Inflammatory macrophage (primary cell): ENCODE measurements around the gene DUSP3.

Experiments
- DNase-seq, 2 donors: peaks; one replicate each; pipeline ENCODE4 v3.0.0-alpha.2; 2020 to 2022

Gene DUSP3

DNA sequence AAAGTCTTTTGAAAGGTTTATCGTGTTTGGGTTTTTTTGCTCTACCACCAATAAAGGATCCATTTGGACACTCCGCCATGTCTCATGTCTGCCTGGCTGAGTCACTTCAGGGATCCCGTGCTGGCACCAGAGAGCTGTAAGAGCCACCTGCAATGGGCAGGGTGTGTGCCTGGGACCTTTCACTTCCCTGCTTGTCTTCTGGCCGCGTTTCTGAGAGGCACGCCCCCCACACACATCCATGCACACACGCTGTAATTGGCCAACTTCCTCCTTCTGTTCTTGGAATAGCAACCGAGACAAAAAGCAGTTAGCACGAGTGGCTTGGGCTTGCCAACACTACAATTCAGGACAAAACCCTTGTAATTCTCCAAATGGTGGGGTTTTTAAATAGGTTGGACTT, 10.4 kb downstream of the DUSP3 start:
- DNase-seq = peak; percentile 93 to 94

DNA sequence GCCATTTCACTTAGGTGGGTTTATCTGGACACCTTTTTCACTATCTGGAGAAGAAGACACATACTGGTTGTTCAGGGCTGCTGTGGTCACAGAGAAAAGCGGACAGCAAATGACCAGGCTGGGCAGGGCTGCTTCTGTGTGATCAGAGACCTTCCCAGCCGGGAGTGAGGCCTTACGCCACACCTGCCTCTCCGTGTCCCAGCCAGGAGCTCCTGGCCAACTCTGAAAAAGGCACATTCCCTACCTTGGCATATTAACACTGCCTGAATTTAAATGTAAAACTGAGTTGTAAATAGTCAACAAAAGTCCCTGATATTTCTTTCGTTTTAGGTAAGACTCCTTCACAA, 11.1 kb downstream of the DUSP3 start:
- DNase-seq = no peak

DNA sequence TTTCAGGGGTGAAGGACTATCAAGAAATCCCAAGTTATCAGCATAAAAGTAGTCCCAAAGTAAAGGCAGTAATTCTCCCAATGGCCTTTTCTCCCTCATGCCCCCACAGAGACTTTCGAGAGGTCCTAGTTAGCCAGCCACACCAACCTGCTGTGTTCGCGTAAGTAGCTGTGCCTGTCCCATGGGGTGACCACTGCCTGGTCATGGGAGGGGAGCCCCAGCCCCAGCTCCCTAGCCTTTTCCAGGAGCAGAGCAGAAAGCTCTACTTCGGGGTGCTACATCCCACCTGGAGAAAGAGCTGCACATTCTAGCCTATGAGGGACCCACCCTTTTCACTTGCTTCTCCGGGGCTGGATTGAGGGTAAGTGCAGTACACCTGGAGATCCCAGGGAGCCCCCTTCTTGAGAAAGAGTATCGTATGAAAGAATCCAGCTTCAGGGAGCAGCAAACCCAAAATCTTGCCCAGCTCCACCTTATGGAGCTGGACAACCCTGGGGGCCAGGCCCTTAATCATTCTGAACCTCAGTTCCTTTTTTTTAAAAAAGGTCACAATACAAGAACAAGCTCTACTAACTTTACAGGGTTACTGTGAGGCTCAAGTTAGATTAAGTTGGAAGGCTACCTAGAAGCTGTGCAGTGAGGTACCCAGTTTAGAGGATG, 11.6 kb downstream of the DUSP3 start:
- DNase-seq = no peak

DNA sequence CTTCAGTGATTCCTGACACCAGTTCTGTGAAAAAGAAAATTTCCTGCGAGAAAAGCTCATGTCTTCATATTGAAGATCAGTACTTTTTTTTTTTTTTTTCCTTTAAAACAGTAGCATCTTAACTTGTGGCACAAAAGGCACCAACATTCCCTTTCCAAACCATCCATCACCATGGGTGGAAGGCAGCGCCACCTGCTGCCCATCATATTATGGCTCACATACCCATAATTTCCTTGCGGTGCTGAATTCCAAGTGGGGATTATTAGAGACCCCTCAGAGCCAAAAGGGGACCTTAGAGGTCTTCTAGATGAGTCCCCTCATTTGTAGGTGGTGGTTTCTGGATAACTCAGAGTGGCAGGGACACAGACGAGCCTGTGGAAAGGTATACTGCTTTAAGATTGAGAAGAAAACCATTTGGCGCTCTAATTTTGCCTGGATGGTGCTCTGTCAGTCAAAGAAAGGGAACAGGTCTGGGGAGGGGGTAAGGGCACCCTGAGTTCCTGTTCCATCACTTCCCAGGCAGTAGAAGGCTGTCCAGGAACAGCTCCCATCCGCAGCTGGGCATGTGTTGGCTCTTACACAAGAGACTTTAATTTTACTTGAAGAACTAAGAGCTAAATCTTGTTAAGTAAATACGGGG, 12.2 kb downstream of the DUSP3 start:
- peak; percentile 48 to 53 for DNase-seq

DNA sequence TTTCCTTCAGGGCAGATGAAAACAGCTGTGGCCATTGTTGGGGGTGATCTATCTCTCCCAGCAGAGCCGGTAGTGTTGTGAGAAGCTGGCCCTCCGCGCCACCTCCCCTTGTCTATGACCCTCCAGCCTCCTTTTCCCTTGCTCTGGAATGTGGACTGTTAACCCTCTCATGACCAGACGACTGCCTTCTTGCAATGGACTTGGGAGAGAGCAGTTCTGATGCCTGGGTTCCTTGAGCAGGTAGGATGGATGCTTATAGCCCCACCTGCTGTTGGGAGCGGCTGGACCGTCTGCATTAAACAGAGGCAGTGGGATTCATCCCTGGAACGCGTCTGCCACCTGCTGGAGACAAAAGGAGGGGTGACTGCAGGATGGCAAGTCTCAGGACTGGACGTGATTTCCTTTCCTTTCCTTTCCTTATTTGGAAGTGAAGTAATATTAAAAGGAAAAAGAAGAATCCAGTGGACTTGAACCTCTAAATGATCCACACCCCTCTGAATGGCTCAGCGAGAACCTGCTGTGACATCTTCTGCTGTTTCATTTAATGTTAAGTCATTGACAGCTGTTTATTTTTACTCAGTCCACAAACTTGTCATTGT, 18.4 kb downstream of the DUSP3 start:
- peak; percentile 88 to 91 for DNase-seq

DNA sequence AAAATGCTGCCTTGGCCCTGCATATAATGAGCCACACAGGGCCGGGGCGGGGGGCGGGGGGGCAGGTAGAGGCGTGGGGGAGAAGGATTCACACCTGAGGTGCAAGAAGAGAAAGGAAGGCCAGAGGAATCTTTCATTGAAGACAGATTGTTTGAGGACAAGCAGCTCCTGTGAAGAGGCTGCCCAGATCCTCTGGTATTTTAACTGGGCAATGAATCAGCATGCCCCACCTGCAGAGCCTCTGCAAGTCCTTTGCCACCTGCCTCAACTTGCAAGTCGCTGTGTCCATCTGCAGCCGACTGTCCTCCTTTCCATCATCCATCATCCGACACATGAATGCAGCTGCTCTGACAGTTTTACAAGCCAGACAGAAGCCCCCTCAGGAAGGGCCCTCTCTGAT, 18.9 kb downstream of the DUSP3 start:
- DNase-seq = no peak

DNA sequence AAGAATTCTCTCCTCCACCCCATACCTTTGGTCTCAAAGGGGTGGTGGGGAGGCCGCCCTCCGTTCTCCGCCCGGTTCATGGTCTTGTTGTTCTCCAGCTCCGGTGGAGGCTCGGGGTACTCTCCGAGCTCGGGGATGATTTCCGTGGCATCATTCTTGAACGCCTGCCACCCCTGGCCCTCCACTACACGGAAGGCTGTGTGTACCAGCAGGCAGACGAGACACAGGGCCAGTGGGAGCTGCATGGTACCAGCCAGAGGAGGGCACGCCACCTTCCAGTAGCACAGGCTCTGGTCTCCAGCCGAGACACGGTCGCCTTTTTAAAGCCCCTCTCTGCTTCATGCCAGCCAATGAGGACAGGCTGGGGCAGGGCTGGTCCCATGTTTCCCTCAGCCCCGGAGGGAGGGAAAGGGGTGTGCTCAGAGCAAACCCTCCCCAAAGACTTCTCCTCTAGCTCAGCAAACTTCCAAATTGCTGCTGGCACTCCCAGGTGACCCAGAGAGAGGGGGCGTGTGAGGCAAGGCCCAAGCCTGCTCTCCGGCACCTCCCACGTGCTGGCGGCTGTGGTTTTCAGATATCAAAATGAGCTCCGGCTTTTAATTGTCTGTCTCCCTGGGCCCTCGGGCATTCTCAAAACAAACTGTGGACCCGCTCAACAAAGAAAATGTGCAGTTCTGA, 20.1 kb downstream of the DUSP3 start, which contains the start of gene SOST:
TSS of gene SOST (minus strand) at position 295 of the 678 bp plus-strand sequence. CDS start at position 245, 50 bp downstream.
- DNase-seq = no peak

DNA sequence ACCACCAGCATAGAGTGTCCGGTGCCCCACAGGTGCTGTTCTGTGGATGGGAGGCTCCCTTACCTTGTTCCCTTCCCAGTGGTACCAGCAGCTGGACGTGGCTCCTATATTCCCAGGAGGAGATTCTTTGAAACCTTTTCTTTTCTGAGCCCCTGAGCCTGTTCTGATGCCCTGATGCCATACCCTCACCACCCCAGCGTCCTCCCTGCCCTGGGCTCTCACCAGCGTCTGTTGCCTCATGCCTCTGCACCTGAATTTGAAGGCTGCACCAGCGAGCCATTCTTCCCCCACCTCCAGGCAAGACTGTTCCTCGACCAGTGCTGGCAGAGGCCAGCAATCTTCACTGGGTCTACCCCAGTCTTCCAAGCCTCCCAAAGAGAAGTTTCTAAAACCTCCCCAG, 20.7 kb downstream of the DUSP3 start:
- no peak for DNase-seq

DNA sequence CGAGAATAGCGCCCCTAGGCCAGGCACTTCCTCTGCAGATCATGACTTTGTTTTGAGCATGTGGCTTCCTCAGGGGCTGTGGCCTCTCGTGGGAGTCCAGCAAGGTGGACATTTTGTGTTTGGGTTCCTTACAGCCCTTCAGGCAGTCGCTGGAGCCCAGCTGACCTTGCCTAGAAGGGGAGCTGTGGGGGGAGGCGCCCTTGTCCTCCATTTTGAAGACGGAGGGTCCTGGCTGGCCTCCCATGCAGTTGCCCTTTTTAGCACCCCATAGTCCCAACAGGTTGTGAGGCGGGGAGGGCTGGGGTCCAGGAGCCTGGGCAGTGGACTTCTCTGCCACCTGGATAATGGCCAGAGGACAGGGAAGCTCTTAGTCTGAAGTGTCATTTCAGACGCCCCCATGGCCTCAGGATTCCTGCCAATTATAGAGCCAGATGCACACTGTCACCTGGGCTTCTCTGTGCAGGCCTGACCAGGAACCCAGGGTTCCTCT, 21.6 kb downstream of the DUSP3 start:
- no peak for DNase-seq

DNA sequence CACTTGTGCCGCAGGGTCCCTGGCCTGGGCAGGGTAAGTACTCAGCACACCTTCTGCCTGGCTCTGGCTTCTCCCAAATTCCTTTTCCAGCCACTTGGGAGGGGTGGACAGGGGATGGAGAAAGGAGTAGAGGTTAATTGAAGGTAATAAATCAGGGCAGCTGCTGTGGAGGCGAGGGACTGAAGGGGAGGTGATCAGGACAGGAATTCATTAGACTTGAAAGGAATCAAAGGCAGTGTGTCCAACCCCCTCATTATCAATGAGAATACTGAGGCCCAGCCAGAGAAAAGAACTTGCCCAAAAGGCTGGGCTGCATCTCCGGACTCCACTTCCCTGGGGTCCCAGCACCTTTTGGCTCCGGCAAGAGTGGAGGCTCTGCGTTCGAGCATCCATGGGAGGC, 22.6 kb downstream of the DUSP3 start:
- DNase-seq = no peak

DNA sequence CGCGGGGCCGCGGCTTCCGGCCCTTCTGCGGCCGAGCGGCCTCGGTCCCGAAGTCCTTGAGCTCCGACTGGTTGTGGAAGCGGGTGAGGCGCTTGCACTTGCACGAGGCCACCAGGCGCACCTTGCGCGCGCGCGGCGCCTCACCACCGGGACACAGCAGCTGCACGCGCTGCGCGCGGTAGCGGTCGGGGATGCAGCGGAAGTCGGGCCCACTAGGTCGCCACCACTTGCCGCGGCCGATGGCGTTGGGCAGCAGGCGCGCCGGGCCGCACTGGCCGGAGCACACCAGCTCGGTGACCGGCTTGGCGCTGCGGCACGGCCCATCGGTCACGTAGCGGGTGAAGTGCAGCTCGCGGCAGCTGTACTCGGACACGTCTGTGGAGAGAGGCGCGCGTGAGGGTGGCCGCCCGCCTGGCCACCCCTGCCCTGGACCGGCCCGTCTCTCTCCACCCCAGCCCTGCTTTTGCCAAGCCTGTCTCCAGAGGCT, 23.3 kb downstream of the DUSP3 start:
- DNase-seq = no peak

DNA sequence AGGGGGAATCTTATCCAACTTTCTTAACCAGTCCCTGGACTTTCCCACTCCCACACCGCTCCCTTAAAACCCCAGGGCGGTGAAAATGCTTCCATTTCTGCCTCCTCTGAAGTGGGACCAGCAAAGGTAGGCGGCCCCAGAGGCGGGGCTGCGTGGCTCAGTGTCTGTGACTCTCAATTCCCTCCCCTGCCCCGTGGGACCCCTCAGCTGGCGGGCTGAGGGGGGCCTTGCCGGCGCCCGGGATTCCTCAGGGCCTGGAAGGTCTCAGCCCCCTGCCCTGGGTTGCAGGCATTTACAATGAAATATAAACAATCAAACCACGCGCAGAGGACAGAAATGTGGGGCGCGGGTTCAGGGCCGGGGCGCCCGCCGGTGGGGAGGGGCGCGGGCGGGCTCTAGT, 23.8 kb downstream of the DUSP3 start:
- DNase-seq = no peak

DNA sequence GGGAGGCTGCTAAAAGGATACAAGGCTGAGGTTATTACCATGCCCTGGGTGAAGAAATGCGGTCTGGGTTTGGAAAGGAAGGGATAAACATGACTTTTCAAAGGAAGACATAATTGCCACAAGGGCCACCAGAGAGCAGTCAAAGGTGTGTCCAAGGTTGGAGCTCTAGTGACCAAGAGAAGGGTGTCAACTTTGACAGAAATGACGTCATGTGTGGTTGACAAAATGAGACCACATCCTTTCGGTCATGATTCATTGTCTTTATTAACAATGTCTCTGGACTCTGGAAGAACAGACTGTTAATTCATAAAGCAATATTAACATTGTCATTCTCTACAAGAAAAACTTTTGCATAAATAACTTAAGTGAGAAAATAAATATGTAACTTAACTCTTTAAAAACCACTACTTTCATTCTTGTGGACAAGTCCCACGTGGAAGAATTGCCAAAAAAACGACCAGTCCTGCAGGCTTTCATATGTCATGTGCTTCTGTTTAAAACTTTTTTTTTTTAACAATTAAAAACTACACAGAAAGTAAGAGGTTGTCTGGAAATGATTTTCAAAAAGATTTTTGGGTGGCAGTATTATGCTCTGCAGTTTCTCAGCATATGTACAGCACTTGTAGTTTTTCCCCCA, 25.2 kb downstream of the DUSP3 start:
- peak; percentile 11 to 27 for DNase-seq

DNA sequence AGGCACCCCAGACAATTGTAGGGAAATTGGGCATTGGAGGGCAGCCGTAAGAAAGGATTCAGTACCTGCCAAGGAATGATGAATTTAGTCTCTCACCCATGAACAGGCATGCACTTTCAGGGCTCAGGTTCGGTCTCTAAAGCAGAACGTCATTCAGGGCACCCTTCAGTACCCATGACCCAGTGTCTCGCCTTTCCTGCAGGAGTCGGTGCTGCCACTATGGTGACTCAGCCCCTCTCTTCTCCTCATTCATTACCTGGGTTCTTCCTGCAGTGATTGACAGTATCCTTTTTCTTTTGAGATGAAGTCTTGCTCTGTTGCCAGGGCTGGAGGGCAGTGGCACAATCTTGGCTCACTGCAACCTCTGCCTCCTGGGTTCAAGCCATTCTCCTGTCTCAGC, 28.6 kb downstream of the DUSP3 start:
- DNase-seq = no peak

DNA sequence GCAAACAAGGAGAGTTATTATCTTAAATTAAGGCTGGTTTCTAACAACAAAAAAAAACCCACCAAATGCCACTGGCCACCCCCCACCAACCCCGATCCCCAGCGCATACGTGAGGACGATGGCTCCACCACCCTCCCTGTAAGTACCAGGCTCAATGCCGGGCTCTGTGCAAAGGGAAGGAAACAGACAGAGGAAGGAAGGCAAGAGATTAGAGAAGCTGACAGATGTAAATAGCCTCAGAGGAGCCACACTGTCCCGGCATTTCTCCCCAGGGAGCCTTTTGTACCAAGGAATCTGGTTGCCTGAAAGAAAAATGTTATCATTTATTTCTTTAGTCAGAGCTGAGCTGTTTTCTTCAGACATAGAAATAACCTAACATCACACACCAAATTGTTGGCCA, 33.2 kb downstream of the DUSP3 start:
- DNase-seq = no peak

DNA sequence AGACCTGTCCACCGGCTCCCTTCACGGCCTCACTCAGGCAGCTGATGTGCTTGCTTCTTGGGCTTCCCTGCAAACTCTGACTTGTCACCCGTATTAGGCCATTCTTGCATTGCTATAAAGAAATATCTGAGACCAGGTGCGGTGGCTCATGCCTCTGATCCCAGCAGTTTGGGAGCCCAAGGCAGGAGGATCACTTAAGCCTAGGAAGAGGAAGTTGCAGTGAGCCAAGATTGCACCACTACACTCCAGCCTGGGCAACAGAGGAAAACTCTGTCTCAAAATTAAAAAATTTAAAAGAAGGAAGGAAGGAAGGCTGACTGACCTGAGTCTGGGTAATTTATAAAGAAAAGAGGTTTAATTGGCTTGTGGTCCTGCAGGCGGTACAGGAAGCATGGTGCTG, 37.1 kb downstream of the DUSP3 start:
- DNase-seq = peak; percentile 49 to 67

DNA sequence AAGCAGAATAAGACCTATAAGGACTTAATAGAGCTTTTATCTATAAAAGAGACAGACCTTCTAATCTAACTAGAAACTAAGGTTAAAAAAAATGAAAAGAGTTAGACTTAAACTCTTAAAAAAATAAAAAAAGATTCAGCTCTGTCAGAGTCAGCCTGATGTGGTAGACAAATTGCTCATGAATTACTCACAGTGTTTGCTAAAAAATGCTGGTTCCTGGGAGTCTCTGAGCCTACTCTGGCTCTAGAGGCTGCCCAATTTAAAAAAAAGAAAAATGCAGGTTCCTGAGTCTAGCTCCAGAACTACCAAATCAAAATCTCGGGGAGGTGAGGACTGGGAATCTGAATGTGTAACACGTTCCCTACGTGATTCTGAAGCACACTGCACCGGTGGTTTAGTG, 38.2 kb downstream of the DUSP3 start:
- no peak for DNase-seq

DNA sequence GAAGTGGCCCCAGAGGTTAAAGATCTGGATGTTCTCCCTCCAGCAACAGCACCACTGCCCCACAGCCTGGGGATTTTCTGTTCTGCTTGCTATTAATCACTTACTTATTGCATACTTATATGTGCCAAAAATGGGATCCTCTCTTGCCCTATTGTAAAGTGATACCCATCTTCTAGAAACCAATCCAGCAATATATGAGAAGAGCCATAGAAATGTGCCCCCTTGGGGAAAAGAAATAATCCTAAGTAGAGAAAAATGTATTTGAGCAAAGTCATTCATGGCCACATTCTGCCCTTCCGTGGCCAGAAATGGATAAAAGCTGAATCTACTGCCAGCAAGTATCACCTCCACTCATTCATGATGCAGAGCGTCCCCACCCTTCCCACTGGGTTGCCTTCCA, 41.1 kb downstream of the DUSP3 start:
- DNase-seq = no peak

DNA sequence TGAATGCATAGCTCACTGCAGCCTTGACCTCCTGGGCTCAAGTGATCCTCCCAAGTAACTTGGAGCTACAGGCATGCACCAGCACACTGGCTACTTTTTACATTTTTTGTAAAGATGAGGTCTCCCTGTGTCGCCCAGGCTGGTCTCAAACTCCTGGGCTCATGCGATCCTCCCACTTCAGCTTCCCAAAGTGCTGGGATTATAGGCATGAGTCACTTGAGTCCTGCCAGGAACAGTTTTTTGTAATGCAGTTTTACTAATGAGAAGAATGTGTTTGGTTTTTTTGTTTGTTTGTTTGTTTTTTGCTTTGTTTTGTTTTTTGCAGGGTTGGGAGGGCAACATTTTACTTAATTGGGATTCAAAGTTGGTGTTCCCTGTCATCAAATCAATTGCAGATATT, 42.4 kb downstream of the DUSP3 start:
- DNase-seq = no peak

DNA sequence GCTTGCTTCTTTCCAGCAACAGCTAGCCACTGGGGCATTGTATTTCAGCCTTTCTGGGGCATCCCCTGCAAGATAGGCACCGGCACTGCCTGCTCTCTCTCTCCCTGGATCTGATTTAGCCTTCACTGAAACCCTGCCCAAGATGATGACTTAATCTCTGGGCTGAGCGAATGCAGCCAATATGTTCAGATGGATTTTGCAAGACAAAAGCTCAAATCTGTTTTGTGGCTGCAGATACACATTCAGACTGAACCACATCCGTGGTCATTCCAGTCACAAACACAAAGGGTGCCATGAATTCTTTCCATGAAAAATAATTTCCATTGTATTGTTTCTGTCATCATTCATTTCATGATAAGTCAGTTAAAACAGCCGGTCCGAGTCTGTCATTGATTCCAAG, 44.4 kb downstream of the DUSP3 start:
- no peak for DNase-seq

DNA sequence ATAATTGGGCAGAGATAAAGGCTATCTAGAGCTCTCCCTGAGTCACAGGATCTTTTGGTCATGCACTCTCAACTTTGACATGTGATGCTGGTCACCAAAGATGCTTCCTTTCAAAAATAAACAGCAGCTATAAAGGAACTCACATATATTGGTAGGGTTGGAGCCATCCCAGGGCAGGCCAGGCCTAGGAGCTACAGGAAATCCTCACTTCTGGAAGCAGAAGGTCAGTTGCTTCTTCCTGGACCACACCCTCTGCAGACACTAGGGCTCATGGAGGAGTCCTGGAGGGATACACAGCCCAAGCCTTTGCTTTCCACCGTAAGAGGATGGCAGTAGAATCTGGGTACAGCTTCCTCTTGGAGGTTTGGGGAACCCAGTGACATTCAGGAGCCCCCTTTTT, 44.8 kb downstream of the DUSP3 start:
- DNase-seq = peak in 1 of 2 donors; percentile 33

DNA sequence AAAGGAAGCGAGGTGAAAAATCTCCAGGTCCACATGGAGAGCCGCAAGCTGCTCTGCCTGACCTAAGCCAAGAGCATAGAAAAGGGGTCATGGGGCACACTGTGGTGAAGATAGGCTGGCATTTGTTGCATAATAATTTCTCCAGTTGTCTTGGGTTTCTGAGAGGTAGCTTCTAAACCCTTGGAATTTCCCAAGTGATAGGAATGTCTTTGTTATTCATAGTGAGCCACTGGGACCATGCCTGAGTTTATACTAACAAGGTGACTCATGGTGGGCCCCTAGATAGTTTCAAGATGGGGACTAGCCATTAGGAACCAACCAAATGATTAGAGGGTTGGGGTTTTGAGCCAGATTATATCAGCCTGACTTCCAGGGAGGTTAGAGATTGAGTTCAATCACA, 45.8 kb downstream of the DUSP3 start:
- no peak for DNase-seq

DNA sequence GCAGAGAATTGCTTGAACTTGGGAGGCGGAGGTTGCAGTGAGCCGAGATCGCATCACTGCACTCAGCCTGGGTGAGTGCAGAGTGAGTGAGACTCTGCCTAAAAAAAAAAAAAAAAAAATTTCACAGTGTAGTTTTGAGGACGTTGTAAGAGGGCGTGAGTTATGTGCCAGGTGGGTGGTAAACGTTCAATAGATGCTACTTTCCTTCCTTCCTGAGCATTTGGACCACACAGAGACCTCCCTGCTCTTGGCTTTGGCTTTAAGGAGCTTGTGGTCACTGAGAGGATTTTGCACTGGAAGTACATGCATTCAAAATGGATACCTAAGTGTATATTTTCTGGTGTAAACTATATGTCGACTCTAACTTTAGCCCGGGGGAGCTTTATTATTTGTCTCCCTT, 50.7 kb downstream of the DUSP3 start:
- no peak for DNase-seq
